Glomerular visceral epithelial cell (primary cell): ENCODE measurements around the gene KANSL3.
"Not testable (repeated sequence)": the region's sequence is repeated elsewhere in the genome, so short reads cannot be mapped to it uniquely, and the experiment has no call there.

Source experiments
- DNase-seq: peaks from one replicate; pipeline ENCODE4 v3.0.0-alpha.2; 2016; ENCODE audit errors: extremely low spot score

Gene KANSL3

GRCh38 chr2:96638144-96639121 is at the start of gene KANSL3:
Gene KANSL3, minus strand, starts transcription at chr2:96638312. Its CDS starts 1,177 bp downstream, at chr2:96637135.
- DNase-seq, result peak; percentile 95

GRCh38 chr2:96687266-96687665 is 49.2 kb upstream of the KANSL3 start:
- DNase-seq, result no peak

GRCh38 chr2:96685577-96686459 is 47.7 kb upstream of the KANSL3 start:
- no peak for DNase-seq

- no peak for DNase-seq
These were observed 46.9 kb upstream of the KANSL3 start for GRCh38 chr2:96684883-96685576.

GRCh38 chr2:96683972-96684820 is 46.1 kb upstream of the KANSL3 start:
- no peak for DNase-seq

- DNase-seq, result no peak
These were observed 45.2 kb upstream of the KANSL3 start for GRCh38 chr2:96683307-96683706.

GRCh38 chr2:96681540-96681939 is 43.4 kb upstream of the KANSL3 start:
- no peak for DNase-seq

GRCh38 chr2:96680561-96681141 is 42.5 kb upstream of the KANSL3 start:
- DNase-seq, result no peak

- no peak for DNase-seq
These were observed 41.7 kb upstream of the KANSL3 start for GRCh38 chr2:96679848-96680247.

- no peak for DNase-seq
These were observed 31.6 kb upstream of the KANSL3 start for GRCh38 chr2:96669539-96670215.

- DNase-seq, result no peak
These were observed 30.7 kb upstream of the KANSL3 start for GRCh38 chr2:96668771-96669170.

GRCh38 chr2:96665717-96666116 is 27.6 kb upstream of the KANSL3 start:
- DNase-seq, result not testable (repeated sequence)

- peak; percentile 96 for DNase-seq
These were observed 27.0 kb upstream of the KANSL3 start for GRCh38 chr2:96665083-96665569.

GRCh38 chr2:96664366-96664925 is 26.3 kb upstream of the KANSL3 start:
- no peak for DNase-seq

- no peak for DNase-seq
These were observed 25.7 kb upstream of the KANSL3 start for GRCh38 chr2:96663829-96664228.

GRCh38 chr2:96663177-96663576 is 25.1 kb upstream of the KANSL3 start:
- no peak for DNase-seq

GRCh38 chr2:96662360-96662759 is 24.2 kb upstream of the KANSL3 start:
- DNase-seq, result no peak

- DNase-seq, result no peak
These were observed 23.2 kb upstream of the KANSL3 start for GRCh38 chr2:96661324-96661723.

GRCh38 chr2:96656540-96656939 is 18.4 kb upstream of the KANSL3 start:
- DNase-seq, result no peak
